CD1c-positive myeloid dendritic cell (primary cell): ENCODE results near the gene CIP2A.

Source experiments
- DNase-seq: peaks from one replicate; pipeline ENCODE4 v3.0.0-alpha.2; 2016; ENCODE audit errors: extremely low spot score

CIP2A gene

GRCh38 chr3:108562565-108562964 lies 26.7 kb downstream of the CIP2A start:
- no peak for DNase-seq

GRCh38 chr3:108555966-108556581 lies 33.2 kb downstream of the CIP2A start:
- no peak for DNase-seq

- no peak for DNase-seq
These were observed 34.2 kb downstream of the CIP2A start for GRCh38 chr3:108554913-108555571.

- peak; percentile 7 for DNase-seq
These were observed 35.0 kb downstream of the CIP2A start for GRCh38 chr3:108554229-108554628.

GRCh38 chr3:108552267-108553159 lies 36.7 kb downstream of the CIP2A start:
- DNase-seq: peak; percentile 72

- DNase-seq: no peak
These were observed 40.4 kb downstream of the CIP2A start for GRCh38 chr3:108548886-108549285.

GRCh38 chr3:108548304-108548703 lies 40.9 kb downstream of the CIP2A start:
- no peak for DNase-seq

GRCh38 chr3:108546692-108547091 lies 42.5 kb downstream of the CIP2A start:
- DNase-seq: no peak

- DNase-seq: no peak
These were observed 43.0 kb downstream of the CIP2A start for GRCh38 chr3:108546247-108546646.

- DNase-seq: no peak
These were observed 51.2 kb downstream of the CIP2A start for GRCh38 chr3:108538083-108538482.

GRCh38 chr3:108528459-108529252 lies 60.6 kb downstream of the CIP2A start:
- DNase-seq: peak; percentile 93

- DNase-seq: peak; percentile 76
These were observed 61.4 kb downstream of the CIP2A start for GRCh38 chr3:108527817-108528216.

- DNase-seq: no peak
These were observed 62.1 kb downstream of the CIP2A start for GRCh38 chr3:108527109-108527508.

GRCh38 chr3:108525971-108526370 lies 63.3 kb downstream of the CIP2A start:
- no peak for DNase-seq

- DNase-seq: no peak
These were observed 64.0 kb downstream of the CIP2A start for GRCh38 chr3:108525256-108525655.

GRCh38 chr3:108524537-108524936 lies 64.7 kb downstream of the CIP2A start:
- DNase-seq: peak; percentile 21

GRCh38 chr3:108518895-108519294 lies 70.3 kb downstream of the CIP2A start:
- DNase-seq: no peak

GRCh38 chr3:108516881-108517280 lies 72.4 kb downstream of the CIP2A start:
- no peak for DNase-seq

GRCh38 chr3:108513961-108514360 lies 75.3 kb downstream of the CIP2A start:
- DNase-seq: no peak

- DNase-seq: no peak
These were observed 76.6 kb downstream of the CIP2A start for GRCh38 chr3:108512671-108513070.

GRCh38 chr3:108511490-108511889 lies 77.7 kb downstream of the CIP2A start:
- no peak for DNase-seq

- DNase-seq: no peak
These were observed 78.2 kb downstream of the CIP2A start for GRCh38 chr3:108511055-108511454.
